Subcutaneous adipose tissue (tissue), 4 donors: ENCODE results near the gene ADAMTS18. TPM values are rescaled to one million over a fixed set of nuclear protein-coding genes. Genes with fewer than 3 reads are reported as not detected.

Experiments used
- total RNA-seq, 4 donors: library from RNA; depleted of rRNA; stranded (reverse); fragments of >200 nt; gene quantifications; one replicate each; pipeline ENCODE4 v1.1.0, GENCODE V29; 2016
- TF ChIP-seq, protein P1 (sequence below): fragments of 450-650 bp; IDR thresholded peaks from one replicate; pipeline ENCODE4 v1.5.1; 2016; ENCODE audit warnings: low read depth, mild to moderate bottlenecking, control low read depth, antibody characterized with exemption, moderate library complexity

Gene ADAMTS18
- total RNA-seq, 4 donors from 2014 or later: 1.1 to 20.9 (median 3.1) TPM

DNA sequence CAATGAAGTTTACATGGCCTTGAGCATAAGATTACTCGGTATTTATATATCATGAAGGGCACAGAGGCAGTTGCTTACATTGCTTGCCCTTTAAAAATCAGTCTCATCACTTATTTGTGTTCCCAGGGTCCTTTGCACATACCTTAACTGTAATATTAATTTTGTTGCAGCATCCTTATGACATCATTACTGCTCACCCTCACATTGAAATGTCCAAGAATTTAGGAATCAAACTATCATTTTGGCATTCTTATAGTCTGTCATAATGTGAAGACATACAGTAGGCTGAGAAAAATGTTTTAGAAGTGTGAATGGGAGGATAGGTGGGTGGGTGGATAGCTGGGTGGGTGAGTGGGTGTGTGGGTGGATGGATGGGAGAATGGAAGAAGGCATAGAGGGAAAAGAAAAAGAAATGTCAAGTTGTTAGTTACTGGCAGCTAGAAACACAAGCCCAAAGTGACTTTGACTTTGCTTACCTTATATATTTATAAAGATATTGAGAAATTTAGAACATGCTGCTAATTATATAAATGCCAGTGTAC, 17.8 kb downstream of the ADAMTS18 start:
- TF ChIP-seq, protein P1, sequence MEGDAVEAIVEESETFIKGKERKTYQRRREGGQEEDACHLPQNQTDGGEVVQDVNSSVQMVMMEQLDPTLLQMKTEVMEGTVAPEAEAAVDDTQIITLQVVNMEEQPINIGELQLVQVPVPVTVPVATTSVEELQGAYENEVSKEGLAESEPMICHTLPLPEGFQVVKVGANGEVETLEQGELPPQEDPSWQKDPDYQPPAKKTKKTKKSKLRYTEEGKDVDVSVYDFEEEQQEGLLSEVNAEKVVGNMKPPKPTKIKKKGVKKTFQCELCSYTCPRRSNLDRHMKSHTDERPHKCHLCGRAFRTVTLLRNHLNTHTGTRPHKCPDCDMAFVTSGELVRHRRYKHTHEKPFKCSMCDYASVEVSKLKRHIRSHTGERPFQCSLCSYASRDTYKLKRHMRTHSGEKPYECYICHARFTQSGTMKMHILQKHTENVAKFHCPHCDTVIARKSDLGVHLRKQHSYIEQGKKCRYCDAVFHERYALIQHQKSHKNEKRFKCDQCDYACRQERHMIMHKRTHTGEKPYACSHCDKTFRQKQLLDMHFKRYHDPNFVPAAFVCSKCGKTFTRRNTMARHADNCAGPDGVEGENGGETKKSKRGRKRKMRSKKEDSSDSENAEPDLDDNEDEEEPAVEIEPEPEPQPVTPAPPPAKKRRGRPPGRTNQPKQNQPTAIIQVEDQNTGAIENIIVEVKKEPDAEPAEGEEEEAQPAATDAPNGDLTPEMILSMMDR: no peak

DNA sequence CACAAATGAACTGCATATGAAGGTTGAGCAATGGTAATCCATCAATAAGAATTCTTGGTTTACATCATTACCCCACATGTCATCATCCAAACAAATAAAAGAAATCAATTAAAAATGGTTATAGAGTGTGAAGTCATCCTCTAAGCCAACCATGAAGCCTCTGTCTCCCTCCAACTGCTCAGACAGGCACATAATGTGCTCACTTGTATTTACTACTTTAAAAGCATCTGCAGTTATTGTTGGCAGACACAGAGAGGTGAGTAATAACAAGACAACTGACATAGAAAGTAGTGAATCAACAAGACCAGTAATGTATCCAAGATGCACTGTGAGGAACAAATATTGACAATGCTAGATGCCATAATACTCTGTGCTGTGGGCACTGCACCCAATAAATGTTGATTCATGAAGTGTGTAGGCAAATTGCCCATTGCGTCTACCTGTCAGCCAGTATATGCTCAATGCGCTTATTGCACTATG, 20.0 kb downstream of the ADAMTS18 start:
- TF ChIP-seq, protein P1: no peak

- TF ChIP-seq, protein P1: no peak
Observed at GRCh38 chr16:77410449-77410848, 24.4 kb downstream of the ADAMTS18 start.

DNA sequence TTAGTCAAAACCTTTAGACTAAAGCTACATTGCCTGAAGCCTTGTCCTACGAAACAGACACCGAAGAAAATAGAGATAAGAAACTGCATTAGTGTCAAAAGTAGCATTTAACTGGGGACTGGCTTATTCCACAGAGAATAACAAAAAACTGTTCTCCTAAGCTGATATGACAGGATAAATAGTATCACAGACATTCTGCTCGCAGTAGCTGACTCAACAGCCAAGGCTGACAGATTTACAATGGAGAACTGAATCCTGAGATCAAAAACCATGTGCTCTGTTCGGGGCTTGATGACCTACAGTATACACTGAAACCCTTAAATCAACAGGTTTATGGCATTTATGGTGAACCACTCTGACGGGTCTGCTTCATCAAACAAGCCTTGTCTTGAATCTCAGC, 25.5 kb downstream of the ADAMTS18 start:
- TF ChIP-seq, protein P1: no peak

GRCh38 chr16:77408607-77409006, 26.2 kb downstream of the ADAMTS18 start:
- TF ChIP-seq, protein P1: no peak

GRCh38 chr16:77406680-77407079, 28.2 kb downstream of the ADAMTS18 start:
- TF ChIP-seq, protein P1: no peak

GRCh38 chr16:77404775-77405174, 30.1 kb downstream of the ADAMTS18 start:
- TF ChIP-seq, protein P1: no peak
